ENCODE data around the gene ITFG1.

DNA sequence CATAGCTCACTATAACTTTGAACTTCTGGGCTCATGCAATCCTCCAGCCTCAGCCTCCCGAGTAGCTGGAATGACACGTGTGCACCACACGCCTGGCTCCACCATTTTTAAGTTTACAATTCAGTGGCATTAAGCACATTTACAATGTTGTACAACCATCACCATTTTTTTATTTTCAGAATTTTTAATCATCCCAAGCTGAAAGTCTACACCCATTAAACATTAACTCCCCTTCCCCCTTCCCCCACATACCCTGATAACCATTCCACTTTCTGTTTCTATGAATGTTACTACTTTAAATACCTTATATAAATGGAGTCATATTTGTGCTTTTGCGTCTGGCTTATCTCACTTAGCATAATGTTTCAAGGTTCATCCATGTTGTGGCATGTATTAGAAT lies 335.1 kb downstream of the ITFG1 start:
- TF ChIP-seq, protein P1, sequence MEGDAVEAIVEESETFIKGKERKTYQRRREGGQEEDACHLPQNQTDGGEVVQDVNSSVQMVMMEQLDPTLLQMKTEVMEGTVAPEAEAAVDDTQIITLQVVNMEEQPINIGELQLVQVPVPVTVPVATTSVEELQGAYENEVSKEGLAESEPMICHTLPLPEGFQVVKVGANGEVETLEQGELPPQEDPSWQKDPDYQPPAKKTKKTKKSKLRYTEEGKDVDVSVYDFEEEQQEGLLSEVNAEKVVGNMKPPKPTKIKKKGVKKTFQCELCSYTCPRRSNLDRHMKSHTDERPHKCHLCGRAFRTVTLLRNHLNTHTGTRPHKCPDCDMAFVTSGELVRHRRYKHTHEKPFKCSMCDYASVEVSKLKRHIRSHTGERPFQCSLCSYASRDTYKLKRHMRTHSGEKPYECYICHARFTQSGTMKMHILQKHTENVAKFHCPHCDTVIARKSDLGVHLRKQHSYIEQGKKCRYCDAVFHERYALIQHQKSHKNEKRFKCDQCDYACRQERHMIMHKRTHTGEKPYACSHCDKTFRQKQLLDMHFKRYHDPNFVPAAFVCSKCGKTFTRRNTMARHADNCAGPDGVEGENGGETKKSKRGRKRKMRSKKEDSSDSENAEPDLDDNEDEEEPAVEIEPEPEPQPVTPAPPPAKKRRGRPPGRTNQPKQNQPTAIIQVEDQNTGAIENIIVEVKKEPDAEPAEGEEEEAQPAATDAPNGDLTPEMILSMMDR (IDR thresholded peaks at IDR 0.05; ENCODE audit: low read depth, low read length) = no peak
- no peak for TF ChIP-seq POLR2A (IDR thresholded peaks at IDR 0.05; ENCODE audit: extremely low read depth, insufficient read length)
- TF ChIP-seq, protein P2, sequence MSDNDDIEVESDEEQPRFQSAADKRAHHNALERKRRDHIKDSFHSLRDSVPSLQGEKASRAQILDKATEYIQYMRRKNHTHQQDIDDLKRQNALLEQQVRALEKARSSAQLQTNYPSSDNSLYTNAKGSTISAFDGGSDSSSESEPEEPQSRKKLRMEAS (IDR thresholded peaks at IDR 0.05; ENCODE audit: low read depth, low read length) = no peak
